B cell (primary cell): Measurements from ENCODE around the gene TP53. TPM values are rescaled to one million over a fixed set of nuclear protein-coding genes. Genes with fewer than 3 reads are reported as not detected.

ENCODE experiments used
- ATAC-seq: fragments of 200-7000 bp; cut with Tn5 transposase; one replicate; pipeline ENCODE4 v1.10.0; 2021; ENCODE audit warnings: low read depth, mild to moderate bottlenecking, moderate number of reproducible peaks, moderate library complexity
- CTCF ChIA-PET: fragments of 350-600 bp; sonication (Branson Sonifier 250); formaldehyde crosslinking; loops from one replicate; lab custom pipeline; 2021; ENCODE audit warnings: antibody characterized with exemption, inconsistent platforms; lab: Charles Lee
- POLR2A ChIA-PET: fragments of 350-600 bp; sonication (Branson Sonifier 250); formaldehyde crosslinking; loops from one replicate; lab custom pipeline; 2021; ENCODE audit warnings: antibody characterized with exemption; lab: Charles Lee
- DNase-seq: peaks from one replicate; pipeline ENCODE4 v3.0.0; 2013
- H2AFZ ChIP-seq: 2 replicates; pipeline ENCODE4 v1.6.1; 2012; ENCODE audit warnings: mild to moderate bottlenecking, low read depth, low read length; ENCODE audit not compliant: insufficient read depth, poor library complexity, severe bottlenecking
- H3K27ac ChIP-seq, 2 donors: 1 replicate in 1 of 2; 2 replicates in 1 of 2; pipeline ENCODE4 v1.5.1; 2012 to 2013; ENCODE audit warnings: low read length in 2 of 2, mild to moderate bottlenecking in 2 of 2, moderate library complexity in 1 of 2
- H3K27me3 ChIP-seq, 4 experiments: fragments of 200-600 bp in 1 of 4; sonication (generic) in 1 of 4; replicated peaks in 1 of 4; 1 replicate in 2 of 4; 2 replicates in 2 of 4; pipeline versions ENCODE4 v1.6.1 to v1.7.0; 2013 to 2016; ENCODE audit warnings: low read length in 3 of 4, mild to moderate bottlenecking in 2 of 4, mixed read lengths in 1 of 4, moderate library complexity in 1 of 4; ENCODE audit not compliant: insufficient read depth in 4 of 4, control insufficient read depth in 3 of 4; ENCODE audit errors: control extremely low read depth in 1 of 4
- H3K36me3 ChIP-seq, 2 experiments: replicated peaks in 1 of 2; 1 replicate in 1 of 2; 2 replicates in 1 of 2; pipeline versions ENCODE4 v1.6.1 to v1.7.1; 2013; ENCODE audit warnings: low read length in 1 of 2; ENCODE audit not compliant: insufficient read depth in 2 of 2, control insufficient read depth in 1 of 2; ENCODE audit errors: control extremely low read depth in 1 of 2, extremely low read depth in 1 of 2
- H3K4me1 ChIP-seq, 2 donors: fragments of 200-600 bp in 1 of 2; sonication (generic) in 1 of 2; 1 replicate in 1 of 2; 2 replicates in 1 of 2; pipeline versions ENCODE4 v1.5.1 to v1.6.1; 2013 to 2017; ENCODE audit warnings: low read length in 2 of 2; ENCODE audit not compliant: control insufficient read depth in 2 of 2, insufficient read depth in 2 of 2
- H3K4me2 ChIP-seq: replicated peaks from 2 replicates; pipeline ENCODE3; 2012; ENCODE audit warnings: mild to moderate bottlenecking, low read depth, low read length; ENCODE audit not compliant: poor library complexity, severe bottlenecking
- H3K4me3 ChIP-seq, 5 experiments: fragments of 200-600 bp in 1 of 5; sonication (generic) in 1 of 5; 1 replicate in 3 of 5; 2 replicates in 2 of 5; pipeline versions ENCODE4 v1.5.1 to v1.7.0; 2011 to 2016; ENCODE audit warnings: low read length in 4 of 5, mild to moderate bottlenecking in 4 of 5, low read depth in 2 of 5, control low read depth in 1 of 5, moderate library complexity in 1 of 5; ENCODE audit not compliant: insufficient read depth in 1 of 5; ENCODE audit errors: control extremely low read depth in 1 of 5, extremely low read depth in 1 of 5
- H3K79me2 ChIP-seq: fragments of 200-600 bp; sonication (generic); one replicate; pipeline ENCODE4 v1.6.0; 2016; ENCODE audit warnings: low read length; ENCODE audit not compliant: control insufficient read depth, insufficient read depth
- H3K9ac ChIP-seq: fragments of 200-600 bp; sonication (generic); 2 replicates; pipeline ENCODE4 v1.6.1; 2017; ENCODE audit warnings: mild to moderate bottlenecking, low read length, moderate library complexity
- H3K9me3 ChIP-seq, 3 donors: one replicate each; pipeline versions ENCODE4 v1.6.1 to v1.7.1; 2013; ENCODE audit warnings: low read length in 2 of 3; ENCODE audit not compliant: control insufficient read depth in 2 of 3, insufficient read depth in 1 of 3; ENCODE audit errors: control extremely low read depth in 1 of 3
- H4K20me1 ChIP-seq: 2 replicates; pipeline ENCODE4 v1.6.0; 2012; ENCODE audit warnings: mild to moderate bottlenecking, low read length; ENCODE audit not compliant: insufficient read depth, control insufficient read depth, poor library complexity, severe bottlenecking
- H3K27ac Mint-ChIP-seq: one replicate; pipeline ENCODE4 v1.8.0; 2021; ENCODE audit warnings: mixed read lengths
- H3K27me3 Mint-ChIP-seq: one replicate; pipeline ENCODE4 v1.8.0; 2021; ENCODE audit warnings: mixed read lengths
- H3K4me1 Mint-ChIP-seq: one replicate; pipeline ENCODE4 v1.8.0; 2021; ENCODE audit warnings: mixed read lengths
- H3K4me3 Mint-ChIP-seq: one replicate; pipeline ENCODE4 v1.8.0; 2021; ENCODE audit warnings: mixed read lengths
- H3K9me3 Mint-ChIP-seq: one replicate; pipeline ENCODE4 v1.8.0; 2022; ENCODE audit warnings: mixed read lengths; ENCODE audit not compliant: insufficient read depth
- CTCF ChIP-seq: fragments of 200-600 bp; IDR thresholded peaks from one replicate; pipeline ENCODE4 v1.8.0; 2022; ENCODE audit warnings: antibody characterized with exemption, mild to moderate bottlenecking
- EZH2 ChIP-seq: IDR thresholded peaks from 2 replicates; pipeline ENCODE4 v1.6.1; 2012; ENCODE audit warnings: borderline replicate concordance, low read depth, mild to moderate bottlenecking, moderate library complexity, low read length; ENCODE audit not compliant: insufficient read depth, poor library complexity, severe bottlenecking
- WGBS: methylation state at CpG from one replicate; pipeline ENCODE4 v1.1.5; 2013; ENCODE audit warnings: missing lambda C conversion rate; ENCODE audit not compliant: insufficient coverage; 5-methylcytosine and 5-hydroxymethylcytosine counted together
- intact Hi-C: fragments of 100-400 bp; cut with micrococcal nuclease; formaldehyde crosslinking; loops from one replicate; pipeline ENCODE4 v1.10.0; 2022
- polyA plus RNA-seq: library from polyadenylated mRNA; depleted of rRNA; stranded (reverse); fragments of >200 nt; gene quantifications from 2 replicates; pipeline ENCODE4 v1.2.3, GENCODE V29; 2012
- total RNA-seq, 2 donors: library from RNA; stranded (reverse); fragments of 120-200 nt in 1 of 2; gene quantifications; 1 replicate in 1 of 2; 2 replicates in 1 of 2; pipeline versions ENCODE4 v1.2.3 to v1.2.4, GENCODE V29; 2013 to 2022

The TP53 gene
- total and polyA plus RNA-seq, 2 donors (not counting 1 experiment from before 2014, with no cell fraction given) = 76.1 to 89.9 TPM

DNA sequence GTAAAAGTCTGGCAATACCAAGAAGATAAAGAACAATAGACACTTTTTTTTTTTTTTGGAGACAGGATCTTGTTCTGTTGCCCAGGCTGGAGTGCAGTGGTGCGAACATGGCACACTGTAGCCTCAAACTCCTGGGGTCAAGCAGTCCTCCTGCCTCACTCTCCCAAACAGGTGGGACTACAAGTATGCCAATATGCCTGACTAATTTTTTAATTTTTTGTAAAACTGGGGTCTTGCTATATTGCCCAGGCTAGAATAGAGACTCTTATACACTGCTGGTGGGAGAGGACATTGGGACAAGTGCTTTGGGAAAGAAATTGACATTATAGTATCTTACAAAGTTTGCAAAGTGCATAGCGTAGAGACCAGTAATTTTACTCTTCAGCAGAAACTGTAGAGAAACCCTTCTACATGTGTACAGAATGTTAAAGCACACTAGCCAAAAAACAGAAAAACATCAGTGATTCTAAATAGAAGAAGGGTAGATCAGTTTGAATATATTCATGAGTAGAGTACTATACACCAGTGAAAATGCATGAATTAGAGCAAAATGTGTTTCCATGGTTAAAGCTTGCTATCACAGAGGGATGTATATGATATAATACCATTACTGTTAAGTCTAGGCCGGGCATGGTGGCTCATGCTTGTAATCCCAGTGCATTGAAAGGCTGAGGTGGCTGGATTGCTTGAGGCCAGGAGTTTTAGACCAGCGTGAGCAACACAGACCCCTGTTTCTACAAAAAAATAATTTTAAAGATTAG lies 10.7 kb upstream of the TP53 start:
- TF ChIP-seq EZH2 = no peak
- no peak for TF ChIP-seq CTCF
- no peaks in the 10 kb centered on the region for H3K9me3 ChIP-seq
- no peak overlapping the region for H3K4me3 ChIP-seq
- H2AFZ ChIP-seq = no peak overlapping the region
- H3K9me3 Mint-ChIP-seq = no peaks in the 10 kb centered on the region
- CTCF ChIA-PET = no interaction called here
- H3K36me3 ChIP-seq = peaks cover 0 to 23% of the 10 kb centered on the region in 2 experiments
- ATAC-seq (no peak), DNase-seq (no peak)
- H3K27ac Mint-ChIP-seq = no peak overlapping the region
- H3K4me1 Mint-ChIP-seq = no peaks in the 10 kb centered on the region
- POLR2A ChIA-PET = no interaction called here
- no peaks in the 10 kb centered on the region for H3K79me2 ChIP-seq
- H3K27me3 ChIP-seq = peaks cover 0 to 17% (median 3%) of the 10 kb centered on the region in 4 experiments
- H3K4me3 Mint-ChIP-seq = no peak overlapping the region
- H3K27me3 Mint-ChIP-seq = peaks cover 6% of the 10 kb centered on the region
- no peaks in the 10 kb centered on the region for H4K20me1 ChIP-seq
- H3K9ac ChIP-seq = no peak overlapping the region
- no CpG with 5 or more reads among the region's 4 CpGs for WGBS
- no peak overlapping the region for H3K4me2 ChIP-seq
- H3K4me1 ChIP-seq = no peaks in the 10 kb centered on the region
- no peak overlapping the region for H3K27ac ChIP-seq
- intact Hi-C loops = no loop called here

GRCh38 chr17:7695586-7695985 lies 8.3 kb upstream of the TP53 start:
- ATAC-seq (no peak), DNase-seq (no peak)
- H3K79me2 ChIP-seq = no peaks in the 10 kb centered on the region
- Mint-ChIP-seq H3K27ac (no peak overlapping the region), H3K4me1 (no peaks in the 10 kb centered on the region), H3K27me3 (no peaks in the 10 kb centered on the region), H3K9me3 (no peaks in the 10 kb centered on the region), H3K4me3 (no peak overlapping the region)
- H4K20me1 ChIP-seq = no peaks in the 10 kb centered on the region
- H3K36me3 ChIP-seq = peaks cover 0 to 6% of the 10 kb centered on the region in 2 experiments
- POLR2A ChIA-PET = no interaction called here
- no peaks in the 10 kb centered on the region for H3K9me3 ChIP-seq
- no peak overlapping the region for H2AFZ ChIP-seq
- TF ChIP-seq CTCF (no peak), EZH2 (no peak)
- no peaks in the 10 kb centered on the region for H3K4me1 ChIP-seq
- H3K4me3 ChIP-seq = no peak overlapping the region
- WGBS = 96% methylated on average over 9 of the region's 10 CpGs
- no peak overlapping the region for H3K9ac ChIP-seq
- H3K4me2 ChIP-seq = no peak overlapping the region
- H3K27me3 ChIP-seq = no peaks in the 10 kb centered on the region
- CTCF ChIA-PET = no interaction called here
- intact Hi-C loops = no loop called here
- no peak overlapping the region for H3K27ac ChIP-seq
